IMR-90 (cell line): ENCODE results near the gene TLR6. TPM values are rescaled to one million over a fixed set of nuclear protein-coding genes. Genes with fewer than 3 reads are reported as not detected.
"Not testable (repeated sequence)": the region's sequence is repeated elsewhere in the genome, so short reads cannot be mapped to it uniquely, and the experiment has no call there.

Experiments
- ATAC-seq: fragments of 200-7000 bp; cut with Tn5 transposase; 2 replicates; pipeline ENCODE4 v1.9.1; 2020; ENCODE audit warnings: low read depth, mild to moderate bottlenecking, moderate library complexity
- BruUV-seq: library from RNA; stranded (reverse); fragments of 400-500 nt; replicated peaks from 2 replicates; lab custom pipeline; 2021; lab: Mats Ljungman, UMichigan
- CTCF ChIA-PET: fragments of 300-600 bp; formaldehyde crosslinking; extraction: SDS; loops from one replicate; lab custom pipeline; 2021; ENCODE audit warnings: antibody characterized with exemption; lab: Yijun Ruan, JAX
- POLR2A ChIA-PET: fragments of 300-600 bp; sonication (Branson Sonifier 250); formaldehyde crosslinking; loops from one replicate; lab custom pipeline; 2022; ENCODE audit warnings: antibody characterized with exemption; ENCODE audit not compliant: unreplicated experiment; lab: Charles Lee
- DNase-seq: peaks from one replicate; pipeline ENCODE4 v3.0.0; 2013
- H2AFZ ChIP-seq: replicated peaks from 2 replicates; pipeline ENCODE3; 2013; ENCODE audit warnings: low read length, mild to moderate bottlenecking; ENCODE audit not compliant: poor library complexity
- H2AK5ac ChIP-seq: 2 replicates; pipeline ENCODE4 v1.6.1; 2013; ENCODE audit warnings: low read depth, low read length, inconsistent platforms
- H2AK9ac ChIP-seq: replicated peaks from 2 replicates; pipeline ENCODE3; 2013; ENCODE audit warnings: mild to moderate bottlenecking, low read depth, low read length, moderate library complexity; ENCODE audit not compliant: poor library complexity
- H2BK120ac ChIP-seq: 2 replicates; pipeline ENCODE4 v1.6.1; 2013; ENCODE audit warnings: low read depth, low read length, inconsistent platforms
- H2BK15ac ChIP-seq: 3 replicates; pipeline ENCODE4 v1.6.1; 2013; ENCODE audit warnings: low read depth, low read length, inconsistent platforms
- H2BK20ac ChIP-seq: 2 replicates; pipeline ENCODE4 v1.6.1; 2013; ENCODE audit warnings: low read depth, mild to moderate bottlenecking, inconsistent platforms, low read length, moderate library complexity
- H2BK5ac ChIP-seq: 2 replicates; pipeline ENCODE4 v1.6.1; 2013; ENCODE audit warnings: mild to moderate bottlenecking, low read depth, low read length, inconsistent platforms; ENCODE audit not compliant: poor library complexity, severe bottlenecking
- H3K14ac ChIP-seq: replicated peaks from 2 replicates; pipeline ENCODE4 v1.6.1; 2013; ENCODE audit warnings: low read depth, low read length, inconsistent platforms
- H3K18ac ChIP-seq: 2 replicates; pipeline ENCODE4 v1.6.1; 2013; ENCODE audit warnings: low read depth, low read length, control low read depth
- H3K23ac ChIP-seq: 2 replicates; pipeline ENCODE4 v1.6.1; 2013; ENCODE audit warnings: low read depth, low read length, inconsistent platforms
- H3K27ac ChIP-seq: 2 replicates; pipeline ENCODE4 v1.5.1; 2013; ENCODE audit warnings: mild to moderate bottlenecking, control low read depth, low read length; ENCODE audit not compliant: insufficient read depth
- H3K27me3 ChIP-seq: 2 replicates; pipeline ENCODE4 v1.6.1; 2013; ENCODE audit warnings: low read length; ENCODE audit not compliant: control insufficient read depth, insufficient read depth
- H3K36me3 ChIP-seq: 2 replicates; pipeline ENCODE4 v1.6.1; 2013; ENCODE audit warnings: low read length, mixed read lengths; ENCODE audit not compliant: control insufficient read depth, insufficient read depth
- H3K4ac ChIP-seq: 2 replicates; pipeline ENCODE4 v1.6.1; 2013; ENCODE audit warnings: low read depth, low read length, inconsistent platforms
- H3K4me1 ChIP-seq: 2 replicates; pipeline ENCODE4 v1.6.1; 2013; ENCODE audit warnings: low read length, mixed read lengths; ENCODE audit not compliant: control insufficient read depth, insufficient read depth
- H3K4me2 ChIP-seq: 2 replicates; pipeline ENCODE4 v1.6.1; 2013; ENCODE audit warnings: low read depth, mild to moderate bottlenecking, control low read depth, low read length, moderate library complexity
- H3K4me3 ChIP-seq: 2 replicates; pipeline ENCODE4 v1.5.1; 2013; ENCODE audit warnings: low read depth, mild to moderate bottlenecking, control low read depth, low read length, moderate library complexity; ENCODE audit not compliant: insufficient read depth
- H3K56ac ChIP-seq: 2 replicates; pipeline ENCODE4 v1.6.1; 2013; ENCODE audit warnings: low read length, inconsistent platforms; ENCODE audit not compliant: insufficient read depth; ENCODE audit errors: extremely low read depth
- H3K79me1 ChIP-seq, 2 experiments: 2 replicates each; pipeline ENCODE4 v1.6.1; 2013; ENCODE audit warnings: low read length in 2 of 2, inconsistent platforms in 1 of 2, low read depth in 1 of 2
- H3K9ac ChIP-seq: 2 replicates; pipeline ENCODE4 v1.6.1; 2013; ENCODE audit warnings: low read depth, low read length, control low read depth
- H3K9me1 ChIP-seq: 2 replicates; pipeline ENCODE4 v1.6.1; 2013; ENCODE audit warnings: low read length, inconsistent platforms; ENCODE audit not compliant: insufficient read depth
- H3K9me3 ChIP-seq: 2 replicates; pipeline ENCODE4 v1.6.1; 2013; ENCODE audit warnings: low read length; ENCODE audit not compliant: control insufficient read depth, insufficient read depth
- H4K20me1 ChIP-seq: 2 replicates; pipeline ENCODE4 v1.6.1; 2013; ENCODE audit warnings: low read length, inconsistent platforms; ENCODE audit not compliant: insufficient read depth
- H4K5ac ChIP-seq: 2 replicates; pipeline ENCODE4 v1.6.1; 2013; ENCODE audit warnings: mild to moderate bottlenecking, low read depth, low read length, control low read depth
- H4K8ac ChIP-seq, 2 experiments: 2 replicates each; pipeline ENCODE4 v1.6.1; 2013; ENCODE audit warnings: low read depth in 2 of 2, low read length in 2 of 2, control low read depth in 1 of 2, inconsistent platforms in 1 of 2
- H4K91ac ChIP-seq: 2 replicates; pipeline ENCODE4 v1.6.1; 2013; ENCODE audit warnings: low read depth, low read length, inconsistent platforms; ENCODE audit not compliant: insufficient read depth
- WGBS, 2 experiments: methylation state at CpG; one replicate each; pipeline versions ENCODE4 v1.1.5 to v1.1.7; 2013; ENCODE audit warnings: missing lambda C conversion rate in 2 of 2; ENCODE audit not compliant: insufficient read length in 1 of 2; ENCODE audit errors: extremely low coverage in 2 of 2; 5-methylcytosine and 5-hydroxymethylcytosine counted together
- dilution Hi-C: fragments of 300-500 bp; cut with HindIII; formaldehyde crosslinking; loops from one replicate; pipeline ENCODE4 v1.14.3; 2018; ENCODE audit warnings: low sequenced_read_pairs; ENCODE audit not compliant: unreplicated experiment
- in situ Hi-C: fragments of 300-500 bp; cut with MboI; formaldehyde crosslinking; loops from 3 replicates; pipeline ENCODE4 v1.14.3; 2019; ENCODE audit warnings: low sequenced_read_pairs, inconsistent platforms, mixed read lengths
- intact Hi-C: fragments of 100-400 bp; cut with micrococcal nuclease; formaldehyde crosslinking; loops from 2 replicates; pipeline ENCODE4 v1.10.0; 2022
- polyA plus RNA-seq, 3 experiments: library from polyadenylated mRNA; depleted of rRNA; stranded (reverse); fragments of >200 nt; gene quantifications; 2 replicates each; pipeline ENCODE4 v1.2.3, GENCODE V29; 2012; ENCODE audit warnings: low replicate concordance in 1 of 3
- total RNA-seq: library from RNA; depleted of rRNA; stranded (reverse); fragments of >200 nt; gene quantifications from 2 replicates; pipeline ENCODE4 v1.2.3, GENCODE V29; 2012

The TLR6 gene
- total and polyA plus RNA-seq, 2 of the 4 experiments (the other 2 are of a cell fraction): 1.4 to 3.9 TPM

GRCh38 chr4:38777925-38778324 lies 78.7 kb downstream of the TLR6 start:
- H3K27me3 ChIP-seq, H2BK5ac ChIP-seq, DNase-seq, H3K23ac ChIP-seq, POLR2A ChIA-PET, H3K9ac ChIP-seq, dilution Hi-C loops, H3K18ac ChIP-seq, H3K4me1 ChIP-seq, BruUV-seq, H3K27ac ChIP-seq, H3K79me1 ChIP-seq, H3K4me2 ChIP-seq, H4K91ac ChIP-seq, H3K4me3 ChIP-seq, H3K36me3 ChIP-seq, H2AK9ac ChIP-seq, H2BK20ac ChIP-seq, H3K9me3 ChIP-seq, H3K9me1 ChIP-seq, H2BK120ac ChIP-seq, H3K14ac ChIP-seq, ATAC-seq, H3K56ac ChIP-seq, H4K5ac ChIP-seq, H2AK5ac ChIP-seq, intact Hi-C loops, in situ Hi-C loops, H2BK15ac ChIP-seq, CTCF ChIA-PET, H3K4ac ChIP-seq, H2AFZ ChIP-seq, H4K20me1 ChIP-seq, H4K8ac ChIP-seq: not testable (repeated sequence)
- WGBS, 2 experiments: no CpG with 5 or more reads among the region's 2 CpGs
